Testis (tissue), 3 donors: ENCODE data around the gene MYO7A. TPM values are rescaled to one million over a fixed set of nuclear protein-coding genes. Genes with fewer than 3 reads are reported as not detected.

Experiments
- DNase-seq: peaks from one replicate; pipeline ENCODE4 v3.0.0-alpha.2; 2019
- H3K27ac ChIP-seq, 2 donors: fragments of 200-600 bp; sonication (generic); one replicate each; pipeline ENCODE4 v1.5.1; 2019
- H3K27me3 ChIP-seq: fragments of 200-600 bp; sonication (generic); one replicate; pipeline ENCODE4 v1.5.1; 2019
- H3K36me3 ChIP-seq: fragments of 200-600 bp; sonication (generic); one replicate; pipeline ENCODE4 v1.5.1; 2017; ENCODE audit warnings: low read depth; ENCODE audit errors: missing control alignments
- H3K4me1 ChIP-seq: fragments of 200-600 bp; sonication (generic); one replicate; pipeline ENCODE4 v1.5.1; 2019
- H3K4me3 ChIP-seq, 2 donors: fragments of 200-600 bp; sonication (generic); one replicate each; pipeline ENCODE4 v1.5.1; 2017 to 2019
- H3K9me3 ChIP-seq: fragments of 200-600 bp; sonication (generic); one replicate; pipeline ENCODE4 v1.5.1; 2017
- POLR2A ChIP-seq: fragments of 450-650 bp; IDR thresholded peaks from one replicate; pipeline ENCODE4 v1.6.1; 2017; ENCODE audit warnings: antibody characterized with exemption, mild to moderate bottlenecking, moderate library complexity
- WGBS, 2 donors: methylation state at CpG; one replicate each; pipeline ENCODE4 v1.1.5; 2018; 5-methylcytosine and 5-hydroxymethylcytosine counted together
- intact Hi-C: fragments of 100-400 bp; cut with DNase I; formaldehyde crosslinking; loops from one replicate; pipeline ENCODE4 v1.15.1; 2023; ENCODE audit warnings: low total_unique reads
- polyA plus RNA-seq: library from polyadenylated mRNA; stranded (reverse); fragments of 350-450 nt; fragmentation: Illumina TruSeq; extraction: RNeasy Lipid Tissue Mini Kit (QIAGEN cat#74804); gene quantifications from one replicate; pipeline ENCODE4 v1.2.3, GENCODE V29; 2014; ENCODE audit warnings: low read depth, low replicate concordance; ENCODE audit not compliant: insufficient read depth
- total RNA-seq, 2 donors: library from RNA; depleted of rRNA; stranded (reverse); fragments of >200 nt; gene quantifications; one replicate each; pipeline ENCODE4 v1.2.3, GENCODE V29; 2016
- TF ChIP-seq, protein P1 (sequence below), 3 experiments: fragments of 450-650 bp in 2 of 3; fragments of 200-600 bp in 1 of 3; sonication (generic) in 1 of 3; IDR thresholded peaks; one replicate each; pipeline ENCODE4 v1.5.1; 2016 to 2019; ENCODE audit warnings: antibody characterized with exemption in 3 of 3, mild to moderate bottlenecking in 2 of 3, moderate library complexity in 1 of 3

The MYO7A gene
- total and polyA plus RNA-seq, 3 donors from 2014 or later, result 40.1 to 239 (median 161) TPM

DNA sequence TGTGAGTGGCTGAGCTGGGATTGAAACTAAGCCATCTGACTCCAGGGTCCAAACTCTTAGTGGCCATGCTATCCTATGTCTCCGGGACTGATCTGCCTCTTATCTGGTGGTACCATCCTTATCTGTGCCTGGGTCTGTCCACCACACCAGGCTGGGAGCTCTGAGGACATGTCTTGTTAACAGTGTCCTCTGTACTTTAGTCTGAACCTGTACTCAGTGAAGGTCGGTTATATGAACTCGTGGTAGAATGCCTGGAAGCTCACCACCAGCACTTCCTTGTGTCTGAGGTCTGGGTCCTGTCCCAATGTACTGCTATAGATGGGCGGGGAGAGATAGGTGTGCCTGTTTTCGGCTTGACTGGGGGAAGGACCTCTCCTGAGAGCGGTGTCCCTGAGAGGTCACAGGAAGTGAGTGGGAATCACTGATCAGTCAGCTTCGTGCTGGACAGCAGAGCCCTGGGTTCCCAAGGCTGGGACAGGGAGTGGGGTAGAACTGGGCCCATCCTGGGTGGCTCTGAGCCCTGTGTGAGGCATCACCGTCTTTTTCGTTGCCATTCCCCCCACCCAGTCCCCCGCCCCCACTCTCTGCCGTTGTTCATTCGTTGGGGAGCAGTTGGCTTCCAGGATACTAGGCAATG, 8.9 kb downstream of the MYO7A start:
- intact Hi-C loops, result no loop called here
- Histone ChIP-seq H3K36me3 (no peaks in the 10 kb centered on the region), H3K27ac (peak overlapping the region in 1 of 2 donors; percentile 16), H3K9me3 (no peaks in the 10 kb centered on the region), H3K27me3 (no peaks in the 10 kb centered on the region), H3K4me3 (no peak overlapping the region), H3K4me1 (peaks cover 65% of the 10 kb centered on the region)
- 48 to 58% methylated on average over 8 to 12 of the region's 12 CpGs for WGBS, 2 donors
- no peak for DNase-seq
- TF ChIP-seq POLR2A, result no peak
- TF ChIP-seq, protein P1, sequence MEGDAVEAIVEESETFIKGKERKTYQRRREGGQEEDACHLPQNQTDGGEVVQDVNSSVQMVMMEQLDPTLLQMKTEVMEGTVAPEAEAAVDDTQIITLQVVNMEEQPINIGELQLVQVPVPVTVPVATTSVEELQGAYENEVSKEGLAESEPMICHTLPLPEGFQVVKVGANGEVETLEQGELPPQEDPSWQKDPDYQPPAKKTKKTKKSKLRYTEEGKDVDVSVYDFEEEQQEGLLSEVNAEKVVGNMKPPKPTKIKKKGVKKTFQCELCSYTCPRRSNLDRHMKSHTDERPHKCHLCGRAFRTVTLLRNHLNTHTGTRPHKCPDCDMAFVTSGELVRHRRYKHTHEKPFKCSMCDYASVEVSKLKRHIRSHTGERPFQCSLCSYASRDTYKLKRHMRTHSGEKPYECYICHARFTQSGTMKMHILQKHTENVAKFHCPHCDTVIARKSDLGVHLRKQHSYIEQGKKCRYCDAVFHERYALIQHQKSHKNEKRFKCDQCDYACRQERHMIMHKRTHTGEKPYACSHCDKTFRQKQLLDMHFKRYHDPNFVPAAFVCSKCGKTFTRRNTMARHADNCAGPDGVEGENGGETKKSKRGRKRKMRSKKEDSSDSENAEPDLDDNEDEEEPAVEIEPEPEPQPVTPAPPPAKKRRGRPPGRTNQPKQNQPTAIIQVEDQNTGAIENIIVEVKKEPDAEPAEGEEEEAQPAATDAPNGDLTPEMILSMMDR (IDR thresholded peaks at IDR 0.05), result no peak

DNA sequence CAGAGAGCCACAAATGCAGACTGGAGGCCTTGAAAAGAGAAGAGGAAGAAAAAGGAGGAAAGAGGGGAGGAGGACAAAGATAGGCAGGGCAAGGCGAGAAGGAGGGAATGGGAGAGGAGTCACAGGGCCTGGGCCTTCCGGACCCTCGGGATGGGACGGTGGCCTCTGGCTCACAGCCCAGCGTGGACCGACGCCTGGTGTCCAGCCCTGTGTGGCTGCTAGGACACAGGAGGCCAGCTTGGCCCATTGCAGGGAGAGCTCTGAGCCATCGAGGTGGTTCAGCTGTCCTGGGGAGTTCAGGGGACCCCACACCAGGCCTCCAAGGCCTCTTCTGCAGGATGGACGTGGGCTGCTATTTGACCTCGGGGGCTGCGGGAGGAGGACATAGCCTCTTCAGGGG, 9.4 kb downstream of the MYO7A start:
- Histone ChIP-seq H3K4me3 (no peak overlapping the region), H3K27ac (peak overlapping the region in 1 of 2 donors; percentile 16), H3K27me3 (no peaks in the 10 kb centered on the region), H3K4me1 (peaks cover 60% of the 10 kb centered on the region), H3K9me3 (no peaks in the 10 kb centered on the region), H3K36me3 (no peaks in the 10 kb centered on the region)
- no peak for DNase-seq
- 30% methylated on average over 11 of the region's 11 CpGs for WGBS, 2 donors
- TF ChIP-seq, protein P1 (IDR thresholded peaks at IDR 0.05), result no peak
- TF ChIP-seq POLR2A, result no peak
- intact Hi-C loops, result no loop called here

DNA sequence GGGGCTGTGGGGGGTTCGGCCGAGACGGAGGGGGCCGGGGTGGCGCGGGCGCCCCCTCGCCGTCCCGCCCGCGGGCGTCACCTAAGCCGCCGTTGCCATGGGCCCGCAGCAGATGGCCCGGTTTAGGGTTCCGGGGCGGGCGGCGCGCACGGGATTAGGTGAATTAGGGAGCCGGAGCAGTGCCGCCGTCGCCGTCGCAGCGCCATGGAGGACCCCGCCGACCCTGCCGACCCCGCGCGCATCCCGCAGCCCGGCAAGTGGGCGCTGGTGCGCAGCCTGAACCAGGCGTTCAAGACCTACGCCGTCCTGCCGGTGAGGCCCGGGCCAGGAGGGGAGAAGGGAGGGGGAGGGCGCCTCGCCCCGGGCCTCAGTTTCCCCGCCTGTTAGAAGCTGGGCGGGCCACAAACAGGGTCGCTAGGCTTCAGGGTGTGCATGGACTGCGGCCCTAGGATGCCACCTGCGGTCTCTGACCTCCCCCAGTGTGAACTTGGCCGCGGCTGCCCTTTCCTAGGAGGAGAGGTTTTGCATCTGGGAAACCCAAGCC, 10.1 kb downstream of the MYO7A start:
- H3K36me3 ChIP-seq, result no peaks in the 10 kb centered on the region
- WGBS, 2 donors, result 62% methylated on average over 52 of the region's 55 CpGs; no CpG with 5 or more reads in 1 of the 2 donors
- H3K27ac ChIP-seq, result no peak overlapping the region
- H3K4me1 ChIP-seq, result peaks cover 53% of the 10 kb centered on the region
- no peak for DNase-seq
- intact Hi-C loops, result no loop called here
- H3K4me3 ChIP-seq, result peak overlapping the region; percentile 16 to 27
- no peaks in the 10 kb centered on the region for H3K27me3 ChIP-seq
- TF ChIP-seq, protein P1 (IDR thresholded peaks at IDR 0.05), result no peak
- TF ChIP-seq POLR2A, result no peak
- no peaks in the 10 kb centered on the region for H3K9me3 ChIP-seq

DNA sequence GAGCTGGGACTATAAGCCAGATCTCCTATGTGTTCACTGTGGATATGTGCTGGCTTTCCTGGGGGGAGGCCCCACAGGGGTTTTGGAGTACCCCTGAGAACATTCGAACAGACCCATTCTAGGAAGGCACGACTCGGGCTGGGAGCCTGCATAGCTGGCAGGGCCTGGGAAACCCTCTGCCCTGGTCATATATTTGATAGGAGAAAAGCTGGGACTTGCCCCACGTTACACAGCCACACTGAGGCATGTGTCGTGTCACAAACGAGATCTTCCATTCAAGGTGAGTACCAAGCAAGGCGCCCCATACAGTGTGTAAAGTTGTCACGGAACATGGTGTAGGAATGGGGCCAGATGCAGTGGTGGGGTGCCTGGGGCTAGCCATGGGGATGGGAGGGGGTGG, 11.2 kb downstream of the MYO7A start:
- H3K4me1 ChIP-seq, result peaks cover 46% of the 10 kb centered on the region
- intact Hi-C loops, result no loop called here
- 90 to 97% methylated on average over 6 to 8 of the region's 8 CpGs for WGBS, 2 donors
- H3K27me3 ChIP-seq, result no peaks in the 10 kb centered on the region
- no peak for TF ChIP-seq POLR2A
- TF ChIP-seq, protein P1 (IDR thresholded peaks at IDR 0.05), result no peak
- peak overlapping the region in 1 of 2 donors; percentile 56 for H3K27ac ChIP-seq
- H3K4me3 ChIP-seq, result no peak overlapping the region
- no peaks in the 10 kb centered on the region for H3K9me3 ChIP-seq
- H3K36me3 ChIP-seq, result no peaks in the 10 kb centered on the region
- no peak for DNase-seq
